Lower leg skin (tissue), 3 donors: ENCODE results near the gene DOCK1.

Experiments used
- CTCF ChIP-seq, 3 donors: fragments of 450-650 bp; IDR thresholded peaks; one replicate each; pipeline ENCODE4 v1.5.1; 2016; ENCODE audit warnings: antibody characterized with exemption in 3 of 3, mild to moderate bottlenecking in 3 of 3, moderate library complexity in 2 of 3
- POLR2A ChIP-seq, 2 donors: fragments of 450-650 bp; IDR thresholded peaks; one replicate each; pipeline ENCODE4 v1.6.1; 2016 to 2017; ENCODE audit warnings: antibody characterized with exemption in 2 of 2, mild to moderate bottlenecking in 1 of 2, moderate library complexity in 1 of 2

GRCh38 chr10:126932516-126932915, 27.3 kb downstream of the DOCK1 start:
- TF ChIP-seq CTCF (IDR thresholded peaks at IDR 0.05) (no peak), POLR2A (IDR thresholded peaks at IDR 0.05) (no peak)
